Muscle layer of duodenum (tissue), 2 donors: ENCODE results near the gene DMD.
"Not testable (repeated sequence)": the region's sequence is repeated elsewhere in the genome, so short reads cannot be mapped to it uniquely, and the experiment has no call there.

Source experiments
- H3K27ac ChIP-seq: one replicate; pipeline ENCODE4 v1.7.0; 2013; ENCODE audit warnings: mild to moderate bottlenecking, low read length
- H3K27me3 ChIP-seq: one replicate; pipeline ENCODE4 v1.7.0; 2013; ENCODE audit warnings: low read depth, mild to moderate bottlenecking, control low read depth, low read length
- H3K36me3 ChIP-seq, 2 donors: one replicate each; pipeline ENCODE4 v1.7.0; 2013; ENCODE audit warnings: low read length in 2 of 2, control low read depth in 1 of 2, mild to moderate bottlenecking in 1 of 2; ENCODE audit not compliant: insufficient read depth in 2 of 2, control insufficient read depth in 1 of 2
- H3K4me1 ChIP-seq, 2 donors: one replicate each; pipeline ENCODE4 v1.7.0; 2013; ENCODE audit warnings: low read length in 2 of 2, mild to moderate bottlenecking in 2 of 2, control low read depth in 1 of 2, moderate library complexity in 1 of 2; ENCODE audit not compliant: insufficient read depth in 2 of 2, control insufficient read depth in 1 of 2
- H3K4me3 ChIP-seq, 2 donors: one replicate each; pipeline ENCODE4 v1.7.0; 2013; ENCODE audit warnings: low read length in 2 of 2, low read depth in 1 of 2, mild to moderate bottlenecking in 1 of 2
- H3K9me3 ChIP-seq, 2 donors: one replicate each; pipeline ENCODE4 v1.7.0; 2013; ENCODE audit warnings: low read length in 2 of 2, control low read depth in 1 of 2, mild to moderate bottlenecking in 1 of 2; ENCODE audit not compliant: control insufficient read depth in 1 of 2
- donor health status: healthy.

DMD gene

GRCh38 chrX:33095079-33095478 lies 116.3 kb downstream of the DMD start:
- Histone ChIP-seq H3K9me3 (no peaks in the 10 kb centered on the region), H3K27ac (no peak overlapping the region), H3K36me3 (no peaks in the 10 kb centered on the region), H3K4me1 (no peaks in the 10 kb centered on the region), H3K4me3 (no peak overlapping the region), H3K27me3 (no peaks in the 10 kb centered on the region)

GRCh38 chrX:33087411-33087810 lies 123.9 kb downstream of the DMD start:
- Histone ChIP-seq H3K27ac (no peak overlapping the region), H3K27me3 (no peaks in the 10 kb centered on the region), H3K4me1 (no peaks in the 10 kb centered on the region), H3K9me3 (no peaks in the 10 kb centered on the region), H3K4me3 (no peak overlapping the region), H3K36me3 (no peaks in the 10 kb centered on the region)

GRCh38 chrX:33086886-33087285 lies 124.5 kb downstream of the DMD start:
- H3K27ac ChIP-seq, result no peak overlapping the region
- no peak overlapping the region for H3K4me3 ChIP-seq
- H3K9me3 ChIP-seq, result no peaks in the 10 kb centered on the region

GRCh38 chrX:33082371-33082770 lies 129.0 kb downstream of the DMD start:
- Histone ChIP-seq H3K36me3 (no peaks in the 10 kb centered on the region), H3K4me3 (no peak overlapping the region), H3K27me3 (no peaks in the 10 kb centered on the region), H3K4me1 (no peaks in the 10 kb centered on the region), H3K27ac (no peak overlapping the region), H3K9me3 (no peaks in the 10 kb centered on the region)

More at GRCh38 chrX:33086886-33087285, 124.5 kb downstream of the DMD start:
- H3K36me3 ChIP-seq, result no peaks in the 10 kb centered on the region
- H3K4me1 ChIP-seq, result no peaks in the 10 kb centered on the region
- H3K27me3 ChIP-seq, result no peaks in the 10 kb centered on the region

- no peaks in the 10 kb centered on the region for H3K4me1 ChIP-seq
- H3K9me3 ChIP-seq, result no peaks in the 10 kb centered on the region
- H3K27me3 ChIP-seq, result no peaks in the 10 kb centered on the region
- no peaks in the 10 kb centered on the region for H3K36me3 ChIP-seq
- H3K4me3 ChIP-seq, result no peak overlapping the region
- H3K27ac ChIP-seq, result no peak overlapping the region
Measured at GRCh38 chrX:33078273-33078672, 133.1 kb downstream of the DMD start.

- H3K9me3 ChIP-seq, H3K36me3 ChIP-seq, H3K27ac ChIP-seq, H3K4me3 ChIP-seq, H3K4me1 ChIP-seq, H3K27me3 ChIP-seq: not testable (repeated sequence)
Measured at GRCh38 chrX:33073660-33074059, 137.7 kb downstream of the DMD start.

- Histone ChIP-seq H3K9me3 (no peaks in the 10 kb centered on the region), H3K4me3 (no peak overlapping the region), H3K27ac (no peak overlapping the region), H3K4me1 (no peaks in the 10 kb centered on the region), H3K36me3 (no peaks in the 10 kb centered on the region), H3K27me3 (no peaks in the 10 kb centered on the region)
Measured at GRCh38 chrX:33065415-33065814, 145.9 kb downstream of the DMD start.

- Histone ChIP-seq H3K27ac (no peak overlapping the region), H3K4me3 (no peak overlapping the region), H3K4me1 (no peaks in the 10 kb centered on the region), H3K27me3 (no peaks in the 10 kb centered on the region), H3K9me3 (no peaks in the 10 kb centered on the region), H3K36me3 (no peaks in the 10 kb centered on the region)
Measured at GRCh38 chrX:33062041-33062440, 149.3 kb downstream of the DMD start.

GRCh38 chrX:33053001-33053400 lies 158.3 kb downstream of the DMD start:
- H3K36me3 ChIP-seq, result no peaks in the 10 kb centered on the region
- H3K4me1 ChIP-seq, result no peaks in the 10 kb centered on the region
- H3K4me3 ChIP-seq, result no peak overlapping the region
- no peaks in the 10 kb centered on the region for H3K27me3 ChIP-seq
- no peaks in the 10 kb centered on the region for H3K9me3 ChIP-seq
- no peak overlapping the region for H3K27ac ChIP-seq

GRCh38 chrX:33045882-33046281 lies 165.5 kb downstream of the DMD start:
- Histone ChIP-seq H3K27ac (no peak overlapping the region), H3K4me3 (no peak overlapping the region), H3K4me1 (no peaks in the 10 kb centered on the region), H3K27me3 (no peaks in the 10 kb centered on the region), H3K9me3 (no peaks in the 10 kb centered on the region), H3K36me3 (no peaks in the 10 kb centered on the region)

GRCh38 chrX:33045245-33045644 lies 166.1 kb downstream of the DMD start:
- Histone ChIP-seq H3K4me3 (no peak overlapping the region), H3K27ac (no peak overlapping the region), H3K36me3 (no peaks in the 10 kb centered on the region), H3K27me3 (no peaks in the 10 kb centered on the region), H3K4me1 (no peaks in the 10 kb centered on the region), H3K9me3 (no peaks in the 10 kb centered on the region)

- H3K36me3 ChIP-seq, result no peaks in the 10 kb centered on the region
- no peak overlapping the region for H3K4me3 ChIP-seq
- no peaks in the 10 kb centered on the region for H3K27me3 ChIP-seq
- no peaks in the 10 kb centered on the region for H3K4me1 ChIP-seq
- no peaks in the 10 kb centered on the region for H3K9me3 ChIP-seq
- no peak overlapping the region for H3K27ac ChIP-seq
Measured at GRCh38 chrX:33041141-33041540, 170.2 kb downstream of the DMD start.
